ENCODE measurements around the gene SCARB1. TPM values are rescaled to one million over a fixed set of nuclear protein-coding genes. Genes with fewer than 3 reads are reported as not detected.
A peak's percentile ranks its signal among the peaks of the same experiment; 100 is the strongest.

The SCARB1 gene
- total and polyA plus RNA-seq, 2 of the 13 experiments (the other 11 are each of a cell fraction or from before 2014, with no cell fraction given) = 63.4 to 160 TPM

DNA sequence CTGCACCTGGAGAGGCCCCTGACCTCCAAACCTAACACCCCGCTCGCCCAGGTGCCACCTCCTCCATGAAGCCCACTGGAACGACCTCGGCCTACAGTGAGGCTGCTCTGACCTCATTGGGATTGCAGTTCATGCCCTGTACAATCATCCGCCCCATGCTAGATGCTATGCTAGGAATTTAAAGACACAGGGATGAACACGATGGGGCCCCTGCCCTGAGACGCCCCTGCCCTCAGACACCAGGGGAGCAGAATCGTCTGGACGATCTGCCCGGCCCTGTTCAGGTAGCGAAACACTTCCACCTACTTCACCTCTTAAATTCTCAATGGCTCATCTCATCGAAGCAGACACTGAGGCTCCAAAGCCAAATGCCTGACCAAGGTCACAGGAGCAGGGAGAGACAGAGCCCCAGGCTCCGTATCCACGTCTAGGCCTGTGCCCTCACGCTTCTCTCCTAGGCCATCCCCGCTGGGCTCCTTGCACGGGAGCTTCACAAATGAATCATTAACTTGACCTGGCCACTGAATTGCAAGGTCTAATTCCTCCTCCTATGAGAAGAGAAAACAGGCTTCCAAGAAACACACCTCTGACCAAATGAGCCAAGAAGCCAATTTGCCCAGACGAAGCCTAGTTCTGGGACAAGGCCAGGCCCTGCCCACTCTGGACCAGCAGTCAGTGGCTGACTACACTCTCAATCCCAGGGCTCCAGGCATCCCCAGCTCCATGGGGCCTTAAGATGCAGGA lies 35.2 kb downstream of the SCARB1 start (continued):
- TF ChIP-seq, protein P1, sequence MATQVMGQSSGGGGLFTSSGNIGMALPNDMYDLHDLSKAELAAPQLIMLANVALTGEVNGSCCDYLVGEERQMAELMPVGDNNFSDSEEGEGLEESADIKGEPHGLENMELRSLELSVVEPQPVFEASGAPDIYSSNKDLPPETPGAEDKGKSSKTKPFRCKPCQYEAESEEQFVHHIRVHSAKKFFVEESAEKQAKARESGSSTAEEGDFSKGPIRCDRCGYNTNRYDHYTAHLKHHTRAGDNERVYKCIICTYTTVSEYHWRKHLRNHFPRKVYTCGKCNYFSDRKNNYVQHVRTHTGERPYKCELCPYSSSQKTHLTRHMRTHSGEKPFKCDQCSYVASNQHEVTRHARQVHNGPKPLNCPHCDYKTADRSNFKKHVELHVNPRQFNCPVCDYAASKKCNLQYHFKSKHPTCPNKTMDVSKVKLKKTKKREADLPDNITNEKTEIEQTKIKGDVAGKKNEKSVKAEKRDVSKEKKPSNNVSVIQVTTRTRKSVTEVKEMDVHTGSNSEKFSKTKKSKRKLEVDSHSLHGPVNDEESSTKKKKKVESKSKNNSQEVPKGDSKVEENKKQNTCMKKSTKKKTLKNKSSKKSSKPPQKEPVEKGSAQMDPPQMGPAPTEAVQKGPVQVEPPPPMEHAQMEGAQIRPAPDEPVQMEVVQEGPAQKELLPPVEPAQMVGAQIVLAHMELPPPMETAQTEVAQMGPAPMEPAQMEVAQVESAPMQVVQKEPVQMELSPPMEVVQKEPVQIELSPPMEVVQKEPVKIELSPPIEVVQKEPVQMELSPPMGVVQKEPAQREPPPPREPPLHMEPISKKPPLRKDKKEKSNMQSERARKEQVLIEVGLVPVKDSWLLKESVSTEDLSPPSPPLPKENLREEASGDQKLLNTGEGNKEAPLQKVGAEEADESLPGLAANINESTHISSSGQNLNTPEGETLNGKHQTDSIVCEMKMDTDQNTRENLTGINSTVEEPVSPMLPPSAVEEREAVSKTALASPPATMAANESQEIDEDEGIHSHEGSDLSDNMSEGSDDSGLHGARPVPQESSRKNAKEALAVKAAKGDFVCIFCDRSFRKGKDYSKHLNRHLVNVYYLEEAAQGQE (IDR thresholded peaks at IDR 0.05; ENCODE audit: borderline replicate concordance in 1 of 2, low read depth in 1 of 2, low read length in 2 of 2) = no peak
- TF ChIP-seq, protein P2, sequence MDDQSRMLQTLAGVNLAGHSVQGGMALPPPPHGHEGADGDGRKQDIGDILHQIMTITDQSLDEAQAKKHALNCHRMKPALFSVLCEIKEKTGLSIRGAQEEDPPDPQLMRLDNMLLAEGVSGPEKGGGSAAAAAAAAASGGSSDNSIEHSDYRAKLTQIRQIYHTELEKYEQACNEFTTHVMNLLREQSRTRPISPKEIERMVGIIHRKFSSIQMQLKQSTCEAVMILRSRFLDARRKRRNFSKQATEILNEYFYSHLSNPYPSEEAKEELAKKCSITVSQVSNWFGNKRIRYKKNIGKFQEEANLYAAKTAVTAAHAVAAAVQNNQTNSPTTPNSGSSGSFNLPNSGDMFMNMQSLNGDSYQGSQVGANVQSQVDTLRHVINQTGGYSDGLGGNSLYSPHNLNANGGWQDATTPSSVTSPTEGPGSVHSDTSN (CRISPR knock-in tag; IDR thresholded peaks at IDR 0.05; ENCODE audit: borderline replicate concordance) = no peak
- peak; percentile 60 for TF ChIP-seq SAP130 (CRISPR knock-in tag; IDR thresholded peaks at IDR 0.05; ENCODE audit: low read depth)
- TF ChIP-seq, protein P3, sequence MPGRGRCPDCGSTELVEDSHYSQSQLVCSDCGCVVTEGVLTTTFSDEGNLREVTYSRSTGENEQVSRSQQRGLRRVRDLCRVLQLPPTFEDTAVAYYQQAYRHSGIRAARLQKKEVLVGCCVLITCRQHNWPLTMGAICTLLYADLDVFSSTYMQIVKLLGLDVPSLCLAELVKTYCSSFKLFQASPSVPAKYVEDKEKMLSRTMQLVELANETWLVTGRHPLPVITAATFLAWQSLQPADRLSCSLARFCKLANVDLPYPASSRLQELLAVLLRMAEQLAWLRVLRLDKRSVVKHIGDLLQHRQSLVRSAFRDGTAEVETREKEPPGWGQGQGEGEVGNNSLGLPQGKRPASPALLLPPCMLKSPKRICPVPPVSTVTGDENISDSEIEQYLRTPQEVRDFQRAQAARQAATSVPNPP (CRISPR knock-in tag; IDR thresholded peaks at IDR 0.05) = no peak
- no peak for TF ChIP-seq MEIS2 (CRISPR knock-in tag; IDR thresholded peaks at IDR 0.05)
- TF ChIP-seq SRSF4 (IDR thresholded peaks at IDR 0.05; ENCODE audit: low read depth, low read length, poor library complexity, severe bottlenecking) = no peak
- no peak for TF ChIP-seq SCMH1 (CRISPR knock-in tag; IDR thresholded peaks at IDR 0.05; ENCODE audit: borderline replicate concordance)
- TF ChIP-seq RFX3 (CRISPR knock-in tag; IDR thresholded peaks at IDR 0.05) = no peak
- TF ChIP-seq ZNF615 (CRISPR knock-in tag; IDR thresholded peaks at IDR 0.05; ENCODE audit: borderline replicate concordance) = no peak
- TF ChIP-seq ZFP36 (IDR thresholded peaks at IDR 0.05; ENCODE audit: borderline replicate concordance, low read depth, low read length, partially characterized antibody) = peak; percentile 96
- TF ChIP-seq, protein P4, sequence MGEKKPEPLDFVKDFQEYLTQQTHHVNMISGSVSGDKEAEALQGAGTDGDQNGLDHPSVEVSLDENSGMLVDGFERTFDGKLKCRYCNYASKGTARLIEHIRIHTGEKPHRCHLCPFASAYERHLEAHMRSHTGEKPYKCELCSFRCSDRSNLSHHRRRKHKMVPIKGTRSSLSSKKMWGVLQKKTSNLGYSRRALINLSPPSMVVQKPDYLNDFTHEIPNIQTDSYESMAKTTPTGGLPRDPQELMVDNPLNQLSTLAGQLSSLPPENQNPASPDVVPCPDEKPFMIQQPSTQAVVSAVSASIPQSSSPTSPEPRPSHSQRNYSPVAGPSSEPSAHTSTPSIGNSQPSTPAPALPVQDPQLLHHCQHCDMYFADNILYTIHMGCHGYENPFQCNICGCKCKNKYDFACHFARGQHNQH (CRISPR knock-in tag; IDR thresholded peaks at IDR 0.05) = 0 out of 2 replicates have a peak, but pooled peaks have one; percentile 29
- no peak for TF ChIP-seq CHD4 (IDR thresholded peaks at IDR 0.05; ENCODE audit: borderline replicate concordance, low read length)
- TF ChIP-seq, protein P5, sequence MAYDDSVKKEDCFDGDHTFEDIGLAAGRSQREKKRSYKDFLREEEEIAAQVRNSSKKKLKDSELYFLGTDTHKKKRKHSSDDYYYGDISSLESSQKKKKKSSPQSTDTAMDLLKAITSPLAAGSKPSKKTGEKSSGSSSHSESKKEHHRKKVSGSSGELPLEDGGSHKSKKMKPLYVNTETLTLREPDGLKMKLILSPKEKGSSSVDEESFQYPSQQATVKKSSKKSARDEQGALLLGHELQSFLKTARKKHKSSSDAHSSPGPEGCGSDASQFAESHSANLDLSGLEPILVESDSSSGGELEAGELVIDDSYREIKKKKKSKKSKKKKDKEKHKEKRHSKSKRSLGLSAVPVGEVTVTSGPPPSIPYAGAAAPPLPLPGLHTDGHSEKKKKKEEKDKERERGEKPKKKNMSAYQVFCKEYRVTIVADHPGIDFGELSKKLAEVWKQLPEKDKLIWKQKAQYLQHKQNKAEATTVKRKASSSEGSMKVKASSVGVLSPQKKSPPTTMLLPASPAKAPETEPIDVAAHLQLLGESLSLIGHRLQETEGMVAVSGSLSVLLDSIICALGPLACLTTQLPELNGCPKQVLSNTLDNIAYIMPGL (CRISPR knock-in tag; IDR thresholded peaks at IDR 0.05; ENCODE audit: borderline replicate concordance in 1 of 2, low read depth in 1 of 2) = peak; percentile 12 to 24; a peak in 2 of 4 replicates
- TF ChIP-seq, protein P6, sequence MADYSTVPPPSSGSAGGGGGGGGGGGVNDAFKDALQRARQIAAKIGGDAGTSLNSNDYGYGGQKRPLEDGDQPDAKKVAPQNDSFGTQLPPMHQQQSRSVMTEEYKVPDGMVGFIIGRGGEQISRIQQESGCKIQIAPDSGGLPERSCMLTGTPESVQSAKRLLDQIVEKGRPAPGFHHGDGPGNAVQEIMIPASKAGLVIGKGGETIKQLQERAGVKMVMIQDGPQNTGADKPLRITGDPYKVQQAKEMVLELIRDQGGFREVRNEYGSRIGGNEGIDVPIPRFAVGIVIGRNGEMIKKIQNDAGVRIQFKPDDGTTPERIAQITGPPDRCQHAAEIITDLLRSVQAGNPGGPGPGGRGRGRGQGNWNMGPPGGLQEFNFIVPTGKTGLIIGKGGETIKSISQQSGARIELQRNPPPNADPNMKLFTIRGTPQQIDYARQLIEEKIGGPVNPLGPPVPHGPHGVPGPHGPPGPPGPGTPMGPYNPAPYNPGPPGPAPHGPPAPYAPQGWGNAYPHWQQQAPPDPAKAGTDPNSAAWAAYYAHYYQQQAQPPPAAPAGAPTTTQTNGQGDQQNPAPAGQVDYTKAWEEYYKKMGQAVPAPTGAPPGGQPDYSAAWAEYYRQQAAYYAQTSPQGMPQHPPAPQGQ (CRISPR knock-in tag; IDR thresholded peaks at IDR 0.05; ENCODE audit: borderline replicate concordance) = no peak
- peak; percentile 22; the same call in 1 of the 2 replicates for TF ChIP-seq NFYC (CRISPR knock-in tag; IDR thresholded peaks at IDR 0.05)
- TF ChIP-seq ZNF737 (CRISPR knock-in tag; IDR thresholded peaks at IDR 0.05; ENCODE audit: borderline replicate concordance) = no peak
